ENCODE results near the gene ZNF446.

GRCh38 chr19:58466089-58466759 lies 9.9 kb upstream of the ZNF446 start:
- no peak for TF ChIP-seq CTCF (IDR thresholded peaks at IDR 0.05)
- TF ChIP-seq EZH2 (IDR thresholded peaks at IDR 0.05; ENCODE audit: borderline replicate concordance, insufficient read depth, low read depth, low read length, poor library complexity, severe bottlenecking): no peak
